Skin of body (tissue), 2 donors: ENCODE data around the gene CDK4. TPM values are rescaled to one million over a fixed set of nuclear protein-coding genes. Genes with fewer than 3 reads are reported as not detected.
"Not testable (repeated sequence)": the region's sequence is repeated elsewhere in the genome, so short reads cannot be mapped to it uniquely, and the experiment has no call there.

ENCODE experiments used
- DNase-seq: peaks from one replicate; lab custom pipeline; 2025; lab: John Stamatoyannopoulos, UW
- total RNA-seq: library from RNA; depleted of rRNA; stranded (reverse); fragments of >200 nt; gene quantifications from one replicate; pipeline ENCODE4 v1.2.3, GENCODE V29; 2014

CDK4 gene
- total RNA-seq, 1 donor from 2014 or later = 69.6 TPM

DNA sequence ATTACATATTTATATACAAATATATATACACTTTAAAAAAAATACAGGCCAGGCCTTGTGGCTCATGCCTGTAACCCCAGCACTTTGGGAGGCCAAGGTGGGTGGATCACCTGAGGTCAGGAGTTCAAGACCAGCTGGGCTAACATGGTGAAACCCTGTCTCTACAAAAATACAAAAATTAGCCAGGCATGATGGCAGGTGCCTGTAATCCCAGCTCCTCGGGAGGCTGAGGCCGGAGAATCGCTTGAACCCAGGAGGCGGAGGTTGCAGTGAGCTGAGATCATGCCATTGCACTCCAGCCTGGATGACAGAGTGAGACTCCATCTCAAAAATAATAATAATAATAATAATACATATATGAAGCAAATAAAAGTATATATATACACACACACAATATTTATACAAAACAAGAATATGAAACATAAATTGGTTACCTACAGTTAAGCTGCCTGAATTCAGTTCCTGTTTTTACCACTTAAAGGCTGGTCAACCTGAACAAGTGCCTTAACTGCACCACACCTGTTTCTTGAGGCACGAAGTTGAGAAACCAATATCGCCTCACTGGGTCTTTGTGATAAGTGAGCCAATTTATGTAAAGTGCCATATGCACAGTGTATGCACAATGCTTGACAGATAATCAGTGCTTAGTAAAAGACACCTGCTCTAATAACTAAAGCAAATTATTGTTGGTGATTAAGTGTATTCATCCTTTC, 36.9 kb downstream of the CDK4 start:
- DNase-seq = not testable (repeated sequence)

DNA sequence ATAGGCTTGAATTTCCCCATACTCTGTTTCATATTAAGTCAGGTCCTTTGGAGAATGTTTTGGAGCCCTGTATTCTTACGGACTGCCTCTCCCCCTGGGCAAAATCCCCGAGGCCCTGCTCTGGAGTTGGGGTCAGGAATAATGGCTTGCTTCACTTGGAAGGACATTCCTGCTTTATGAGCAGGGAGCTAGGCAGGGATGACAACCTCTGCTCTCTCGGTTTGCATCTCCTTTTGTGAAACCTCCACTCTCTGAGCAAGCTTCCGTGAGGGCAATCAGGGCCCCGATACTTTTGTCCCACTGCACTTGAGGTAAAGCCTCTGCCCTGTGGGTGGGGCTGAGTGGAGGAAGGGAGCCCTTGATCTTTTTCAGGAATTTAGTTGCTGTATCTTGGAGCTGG, 38.9 kb downstream of the CDK4 start:
- no peak for DNase-seq

- DNase-seq = no peak
Observed at GRCh38 chr12:57712701-57713100, 39.4 kb downstream of the CDK4 start.

DNA sequence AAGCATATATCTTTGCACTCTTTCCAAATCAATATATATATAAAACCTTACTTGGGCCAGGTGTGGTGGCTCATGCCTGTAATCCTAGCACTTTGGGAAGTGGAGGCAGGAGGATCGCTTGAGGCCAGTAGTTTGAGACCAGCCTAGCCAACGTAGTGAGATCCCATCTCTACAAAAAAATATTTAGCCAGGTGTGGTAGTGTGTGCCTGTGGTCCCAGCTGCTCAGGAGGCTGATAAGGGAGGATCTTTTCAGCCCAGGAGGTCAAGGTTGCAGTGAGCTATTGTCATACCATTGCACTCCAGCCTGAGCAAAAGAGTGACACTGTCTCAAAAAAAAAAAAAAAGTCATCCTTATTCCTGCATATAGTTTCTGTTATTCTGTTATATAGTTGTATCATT, 43.8 kb downstream of the CDK4 start:
- no peak for DNase-seq

GRCh38 chr12:57707250-57707649, 44.9 kb downstream of the CDK4 start:
- no peak for DNase-seq

- DNase-seq = no peak
Observed at GRCh38 chr12:57700317-57700716, 51.8 kb downstream of the CDK4 start.

DNA sequence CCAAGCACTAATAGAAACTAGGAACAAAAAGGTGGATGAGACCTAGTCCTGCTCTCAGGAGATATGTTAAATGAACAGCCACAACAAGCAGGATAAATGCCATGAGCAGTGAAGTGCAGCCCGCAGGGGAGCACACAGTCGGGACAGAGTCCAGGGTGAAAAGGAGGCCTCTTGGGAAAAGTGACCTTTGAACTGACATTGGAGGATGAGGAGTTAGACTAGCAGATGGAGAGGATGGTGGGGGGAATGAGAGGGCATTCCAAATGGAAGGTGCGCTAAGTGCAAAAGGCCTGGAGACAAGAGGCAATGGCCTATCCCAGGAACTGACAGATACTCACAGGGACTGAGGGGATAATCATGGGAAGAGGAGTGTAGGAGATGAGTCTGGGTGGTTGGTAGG, 53.7 kb downstream of the CDK4 start:
- DNase-seq = no peak

Other genes with a start within 250 kb of the CDK4 start
- gene DDIT3, start 231.8 kb downstream of the CDK4 start, total RNA-seq = 38.4 TPM
- 13.0 TPM for gene MBD6, start 229.5 kb downstream of the CDK4 start, total RNA-seq
- 62.0 TPM for gene DCTN2, start 205.1 kb downstream of the CDK4 start, total RNA-seq
- gene KIF5A, start 202.3 kb downstream of the CDK4 start, total RNA-seq = 0.39 TPM
- 11.0 TPM for gene PIP4K2C, start 161.1 kb downstream of the CDK4 start, total RNA-seq
- gene DTX3, start 147.5 kb downstream of the CDK4 start, total RNA-seq = 16.6 TPM
- gene ARHGEF25, start 140.9 kb downstream of the CDK4 start, total RNA-seq = 32.5 TPM
- gene B4GALNT1, start 119.1 kb downstream of the CDK4 start, total RNA-seq = 1.7 TPM
- 135 TPM for gene OS9, start 58.2 kb downstream of the CDK4 start, total RNA-seq
- 1.1 TPM for gene AGAP2, start 13.6 kb downstream of the CDK4 start, total RNA-seq
- 44.0 TPM for gene TSPAN31, start 7.3 kb downstream of the CDK4 start, total RNA-seq
- 5.9 TPM for gene MARCHF9, start 2.8 kb upstream of the CDK4 start, total RNA-seq
- 0.79 TPM for gene CYP27B1, start 14.8 kb upstream of the CDK4 start, total RNA-seq
- 9.0 TPM for gene METTL1, start 19.8 kb upstream of the CDK4 start, total RNA-seq
- gene EEF1AKMT3, start 20.3 kb upstream of the CDK4 start, total RNA-seq = 8.9 TPM
- 12.9 TPM for gene TSFM, start 30.5 kb upstream of the CDK4 start, total RNA-seq
- gene AVIL, start 66.4 kb upstream of the CDK4 start, total RNA-seq = 2.8 TPM
- gene CTDSP2, start 94.4 kb upstream of the CDK4 start, total RNA-seq = 75.5 TPM
- 11.3 TPM for gene ATP23, start 189.3 kb upstream of the CDK4 start, total RNA-seq